ENCODE data around the gene TBC1D30.

TBC1D30 gene

GRCh38 chr12:64833928-64834327, 9.5 kb downstream of the TBC1D30 start:
- H3K4me1 ChIP-seq (ENCODE audit: low read length): no peaks in the 10 kb centered on the region; the same call in 1 of the 2 replicates
- H3K27me3 ChIP-seq (ENCODE audit: low read depth, low read length): no peaks in the 10 kb centered on the region
- no peak overlapping the region for H3K4me2 ChIP-seq (ENCODE audit: low read length)
- H3K79me2 ChIP-seq (ENCODE audit: low read length): no peaks in the 10 kb centered on the region
- H4K20me1 ChIP-seq (ENCODE audit: insufficient read depth, low read length): no peaks in the 10 kb centered on the region
- H3K27ac ChIP-seq (ENCODE audit: low read length): no peak overlapping the region
- TF ChIP-seq EZH2phosphoT487 (IDR thresholded peaks at IDR 0.05; ENCODE audit: low read depth): no peak
- no peak for TF ChIP-seq CTCF (IDR thresholded peaks at IDR 0.05; ENCODE audit: low read depth, low read length)
- no peak overlapping the region for H3K9ac ChIP-seq (ENCODE audit: low read length)
- no peaks in the 10 kb centered on the region; the same call in 1 of the 2 replicates for H3K9me3 ChIP-seq (ENCODE audit: insufficient read depth, low read length)
- H2AFZ ChIP-seq (ENCODE audit: low read depth, low read length): no peak overlapping the region
- H3K36me3 ChIP-seq (replicated peaks; ENCODE audit: low read depth, low read length): peaks cover 38% of the 10 kb centered on the region
- H3K4me3 ChIP-seq (ENCODE audit: low read length): no peak overlapping the region

DNA sequence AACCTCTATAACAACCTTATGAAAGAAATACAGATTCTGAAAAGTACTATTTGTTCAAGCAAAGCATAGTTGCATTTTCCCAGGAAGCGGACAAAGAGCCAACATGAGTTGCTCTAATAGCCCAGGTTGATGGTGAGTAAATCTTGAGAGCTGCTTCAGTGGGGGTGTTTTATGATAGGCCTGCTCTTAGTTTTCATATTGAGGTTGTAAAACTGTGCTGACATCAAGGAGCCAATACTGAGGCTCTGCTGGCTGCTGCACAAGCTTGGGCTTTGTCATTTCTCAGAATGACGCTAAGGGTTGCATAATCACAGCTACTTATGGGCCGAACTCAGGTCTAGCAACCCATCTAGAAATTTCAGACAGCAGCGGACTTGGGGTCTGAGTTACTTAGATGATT, 11.5 kb downstream of the TBC1D30 start:
- H3K4me1 ChIP-seq (ENCODE audit: low read length): no peaks in the 10 kb centered on the region; the same call in 1 of the 2 replicates
- H3K9ac ChIP-seq (ENCODE audit: low read length): no peak overlapping the region
- no peak overlapping the region for H3K4me2 ChIP-seq (ENCODE audit: low read length)
- H3K27ac ChIP-seq (ENCODE audit: low read length): no peak overlapping the region
- H3K4me3 ChIP-seq (ENCODE audit: low read length): no peak overlapping the region
- H3K79me2 ChIP-seq (ENCODE audit: low read length): no peaks in the 10 kb centered on the region
- H2AFZ ChIP-seq (ENCODE audit: low read depth, low read length): no peak overlapping the region
- TF ChIP-seq EZH2phosphoT487 (IDR thresholded peaks at IDR 0.05; ENCODE audit: low read depth) (no peak), CTCF (IDR thresholded peaks at IDR 0.05; ENCODE audit: low read depth, low read length) (no peak)
- H3K27me3 ChIP-seq (ENCODE audit: low read depth, low read length): no peaks in the 10 kb centered on the region
- H3K9me3 ChIP-seq (ENCODE audit: insufficient read depth, low read length): no peaks in the 10 kb centered on the region; the same call in 1 of the 2 replicates
- H4K20me1 ChIP-seq (ENCODE audit: insufficient read depth, low read length): no peaks in the 10 kb centered on the region
- peaks cover 31% of the 10 kb centered on the region for H3K36me3 ChIP-seq (replicated peaks; ENCODE audit: low read depth, low read length)

- Histone ChIP-seq H3K9ac (ENCODE audit: low read length) (no peak overlapping the region), H3K9me3 (ENCODE audit: insufficient read depth, low read length) (no peaks in the 10 kb centered on the region; the same call in 1 of the 2 replicates), H3K27me3 (ENCODE audit: low read depth, low read length) (no peaks in the 10 kb centered on the region), H3K36me3 (replicated peaks; ENCODE audit: low read depth, low read length) (peaks cover 23% of the 10 kb centered on the region), H4K20me1 (ENCODE audit: insufficient read depth, low read length) (no peaks in the 10 kb centered on the region), H3K4me3 (ENCODE audit: low read length) (no peak overlapping the region), H3K4me1 (ENCODE audit: low read length) (no peaks in the 10 kb centered on the region), H3K79me2 (ENCODE audit: low read length) (no peaks in the 10 kb centered on the region), H3K4me2 (ENCODE audit: low read length) (no peak overlapping the region), H2AFZ (ENCODE audit: low read depth, low read length) (no peak overlapping the region), H3K27ac (ENCODE audit: low read length) (no peak overlapping the region)
- TF ChIP-seq EZH2phosphoT487 (IDR thresholded peaks at IDR 0.05; ENCODE audit: low read depth) (no peak), CTCF (IDR thresholded peaks at IDR 0.05; ENCODE audit: low read depth, low read length) (no peak)
These were observed 12.4 kb downstream of the TBC1D30 start for GRCh38 chr12:64836856-64837255.

- Histone ChIP-seq H3K9me3 (ENCODE audit: insufficient read depth, low read length) (no peaks in the 10 kb centered on the region), H4K20me1 (ENCODE audit: insufficient read depth, low read length) (no peaks in the 10 kb centered on the region), H3K9ac (ENCODE audit: low read length) (no peak overlapping the region), H3K27me3 (ENCODE audit: low read depth, low read length) (no peaks in the 10 kb centered on the region), H3K4me2 (ENCODE audit: low read length) (no peak overlapping the region), H3K79me2 (ENCODE audit: low read length) (no peaks in the 10 kb centered on the region), H3K36me3 (replicated peaks; ENCODE audit: low read depth, low read length) (peaks cover 18% of the 10 kb centered on the region), H3K27ac (ENCODE audit: low read length) (no peak overlapping the region), H2AFZ (ENCODE audit: low read depth, low read length) (no peak overlapping the region), H3K4me3 (ENCODE audit: low read length) (no peak overlapping the region), H3K4me1 (ENCODE audit: low read length) (no peaks in the 10 kb centered on the region)
- TF ChIP-seq EZH2phosphoT487 (IDR thresholded peaks at IDR 0.05; ENCODE audit: low read depth): no peak
- no peak for TF ChIP-seq CTCF (IDR thresholded peaks at IDR 0.05; ENCODE audit: low read depth, low read length)
These were observed 13.0 kb downstream of the TBC1D30 start for GRCh38 chr12:64837427-64837826.

All from OCI-LY3 (cell line).